ENCODE measurements around the gene MACROH2A2.
A peak's percentile ranks its signal among the peaks of the same experiment; 100 is the strongest.
"Not testable (repeated sequence)": the region's sequence is repeated elsewhere in the genome, so short reads cannot be mapped to it uniquely, and the experiment has no call there.

Gene MACROH2A2

GRCh38 chr10:70106958-70107791 lies 54.5 kb downstream of the MACROH2A2 start:
- DNase-seq = no peak

- no peak for DNase-seq
Measured at GRCh38 chr10:70109064-70109729, 56.6 kb downstream of the MACROH2A2 start.

- DNase-seq = no peak
Measured at GRCh38 chr10:70111496-70111895, 58.9 kb downstream of the MACROH2A2 start.

- no peak for DNase-seq
Measured at GRCh38 chr10:70112071-70112470, 59.4 kb downstream of the MACROH2A2 start.

- DNase-seq = no peak
Measured at GRCh38 chr10:70114902-70115301, 62.3 kb downstream of the MACROH2A2 start.

- peak; percentile 6 for DNase-seq
Measured at GRCh38 chr10:70115948-70116682, 63.5 kb downstream of the MACROH2A2 start.

GRCh38 chr10:70117646-70118045 lies 65.0 kb downstream of the MACROH2A2 start:
- no peak for DNase-seq

- DNase-seq = no peak
Measured at GRCh38 chr10:70118196-70118595, 65.5 kb downstream of the MACROH2A2 start.

GRCh38 chr10:70119197-70119596 lies 66.6 kb downstream of the MACROH2A2 start:
- no peak for DNase-seq

- DNase-seq = no peak
Measured at GRCh38 chr10:70119623-70120022, 67.0 kb downstream of the MACROH2A2 start.

GRCh38 chr10:70120417-70120816 lies 67.8 kb downstream of the MACROH2A2 start:
- no peak for DNase-seq

- no peak for DNase-seq
Measured at GRCh38 chr10:70121281-70121949, 68.8 kb downstream of the MACROH2A2 start.

- DNase-seq = no peak
Measured at GRCh38 chr10:70122742-70123141, 70.1 kb downstream of the MACROH2A2 start.

GRCh38 chr10:70123166-70123565 lies 70.5 kb downstream of the MACROH2A2 start:
- DNase-seq = not testable (repeated sequence)

GRCh38 chr10:70123817-70124216 lies 71.2 kb downstream of the MACROH2A2 start:
- DNase-seq = no peak

GRCh38 chr10:70124415-70124814 lies 71.8 kb downstream of the MACROH2A2 start:
- no peak for DNase-seq

- DNase-seq = no peak
Measured at GRCh38 chr10:70124918-70125317, 72.3 kb downstream of the MACROH2A2 start.

GRCh38 chr10:70125918-70126552 lies 73.4 kb downstream of the MACROH2A2 start:
- no peak for DNase-seq

- no peak for DNase-seq
Measured at GRCh38 chr10:70126700-70127395, 74.2 kb downstream of the MACROH2A2 start.

GRCh38 chr10:70130878-70131559 lies 78.4 kb downstream of the MACROH2A2 start:
- DNase-seq = no peak

GRCh38 chr10:70131560-70131937 lies 78.9 kb downstream of the MACROH2A2 start:
- no peak for DNase-seq
